Small intestine (tissue), 7 donors: ENCODE measurements around the gene MEOX1. TPM values are rescaled to one million over a fixed set of nuclear protein-coding genes. Genes with fewer than 3 reads are reported as not detected.
"Not testable (repeated sequence)": the region's sequence is repeated elsewhere in the genome, so short reads cannot be mapped to it uniquely, and the experiment has no call there.

Source experiments
- DNase-seq, 2 donors: peaks; one replicate each; pipeline versions ENCODE4 v3.0.0 to v3.0.0-alpha.2; 2013
- FAIRE-seq: peaks from 2 replicates; lab custom pipeline; 2012; peaks lifted over from hg19 to GRCh38; lab: Jason Lieb, UNC
- H3K27ac ChIP-seq, 3 donors: one replicate each; pipeline ENCODE4 v1.5.1; 2013; ENCODE audit warnings: low read length in 2 of 3, mild to moderate bottlenecking in 2 of 3, control low read depth in 1 of 3, inconsistent platforms in 1 of 3, low read depth in 1 of 3, moderate library complexity in 1 of 3
- H3K27me3 ChIP-seq, 3 donors: one replicate each; pipeline ENCODE4 v1.6.1; 2013; ENCODE audit warnings: low read length in 3 of 3, inconsistent platforms in 1 of 3; ENCODE audit not compliant: control insufficient read depth in 3 of 3, insufficient read depth in 3 of 3
- H3K36me3 ChIP-seq, 3 donors: one replicate each; pipeline ENCODE4 v1.6.1; 2013; ENCODE audit warnings: low read length in 3 of 3, inconsistent platforms in 1 of 3, low read depth in 1 of 3, mild to moderate bottlenecking in 1 of 3, moderate library complexity in 1 of 3; ENCODE audit not compliant: control insufficient read depth in 3 of 3, insufficient read depth in 2 of 3
- H3K4me1 ChIP-seq, 3 donors: one replicate each; pipeline ENCODE4 v1.6.1; 2013; ENCODE audit warnings: low read length in 2 of 3, inconsistent platforms in 1 of 3, low read depth in 1 of 3, mild to moderate bottlenecking in 1 of 3, moderate library complexity in 1 of 3; ENCODE audit not compliant: control insufficient read depth in 3 of 3, insufficient read depth in 2 of 3
- H3K4me3 ChIP-seq, 3 donors: one replicate each; pipeline ENCODE4 v1.5.1; 2013; ENCODE audit warnings: low read length in 3 of 3, control low read depth in 1 of 3, inconsistent platforms in 1 of 3, low read depth in 1 of 3, mild to moderate bottlenecking in 1 of 3, moderate library complexity in 1 of 3
- H3K9me3 ChIP-seq, 2 donors: one replicate each; pipeline ENCODE4 v1.6.1; 2013; ENCODE audit warnings: low read depth in 1 of 2, low read length in 1 of 2; ENCODE audit not compliant: control insufficient read depth in 2 of 2, insufficient read depth in 1 of 2
- WGBS, 3 donors: extraction: QIAGEN DNeasy Blood & Tissue Kit; methylation state at CpG; one replicate each; pipeline ENCODE4 v1.1.7; 2013; 5-methylcytosine and 5-hydroxymethylcytosine counted together
- polyA plus RNA-seq, 4 donors: library from polyadenylated mRNA; stranded (reverse) in 3 of 4; unstranded in 1 of 4; fragments of 200-250 nt in 3 of 4; fragments of 120-200 nt in 1 of 4; gene quantifications; one replicate each; pipeline versions ENCODE4 v1.2.1 to v1.2.3, GENCODE V29; 2013
- donor health status: healthy with polysubstance abuse.
- donor health status: control.
- donor health status: control.
- donor health status: Bipolar disorder and iron deficiency.
- donor health status: healthy.

Gene MEOX1
- polyA plus RNA-seq, 4 donors, result 2.6 to 7.1 TPM; not detected in 2

GRCh38 chr17:43690624-43691316, 29.0 kb upstream of the MEOX1 start:
- H3K9me3 ChIP-seq, result no peaks in the 10 kb centered on the region
- H3K36me3 ChIP-seq, result no peaks in the 10 kb centered on the region
- no peak for FAIRE-seq
- no peak overlapping the region for H3K4me3 ChIP-seq
- H3K27me3 ChIP-seq, result no peaks in the 10 kb centered on the region
- 70 to 73% (median 71%) methylated on average over 9 of the region's 9 CpGs for WGBS, 3 donors
- no peak overlapping the region for H3K27ac ChIP-seq
- no peak for DNase-seq
- peaks cover 0 to 12% (median 0%) of the 10 kb centered on the region in 3 donors for H3K4me1 ChIP-seq

- Histone ChIP-seq H3K9me3 (no peaks in the 10 kb centered on the region), H3K27ac (no peak overlapping the region), H3K36me3 (no peaks in the 10 kb centered on the region), H3K4me1 (peaks cover 0 to 20% (median 0%) of the 10 kb centered on the region in 3 donors), H3K27me3 (no peaks in the 10 kb centered on the region), H3K4me3 (no peak overlapping the region)
- FAIRE-seq (no peak), DNase-seq (no peak)
- WGBS, 3 donors, result 67 to 81% (median 67%) methylated on average over 6 of the region's 6 CpGs
Measured at GRCh38 chr17:43689814-43690213, 28.1 kb upstream of the MEOX1 start.

GRCh38 chr17:43689131-43689530, 27.4 kb upstream of the MEOX1 start:
- DNase-seq, result no peak
- Histone ChIP-seq H3K4me3 (no peak overlapping the region), H3K36me3 (no peaks in the 10 kb centered on the region), H3K27me3 (no peaks in the 10 kb centered on the region), H3K27ac (no peak overlapping the region), H3K9me3 (no peaks in the 10 kb centered on the region), H3K4me1 (peaks cover 0 to 25% (median 0%) of the 10 kb centered on the region in 3 donors)
- FAIRE-seq, result no peak
- WGBS, 3 donors, result 79 to 87% (median 80%) methylated on average over 3 of the region's 3 CpGs

GRCh38 chr17:43686957-43687356, 25.2 kb upstream of the MEOX1 start:
- not testable (repeated sequence) for H3K27me3 ChIP-seq, H3K4me3 ChIP-seq, H3K27ac ChIP-seq, H3K9me3 ChIP-seq, FAIRE-seq, DNase-seq, H3K36me3 ChIP-seq
- WGBS, 3 donors, result 86 to 93% (median 92%) methylated on average over 9 of the region's 9 CpGs
- H3K4me1 ChIP-seq, result peaks cover 0 to 34% (median 0%) of the 10 kb centered on the region in 3 donors

- Histone ChIP-seq H3K36me3 (no peaks in the 10 kb centered on the region), H3K4me3 (no peak overlapping the region), H3K9me3 (no peaks in the 10 kb centered on the region), H3K27me3 (no peaks in the 10 kb centered on the region), H3K27ac (no peak overlapping the region), H3K4me1 (peaks cover 0 to 28% (median 0%) of the 10 kb centered on the region in 3 donors)
- no peak for DNase-seq
- 85 to 87% (median 86%) methylated on average over 12 of the region's 12 CpGs for WGBS, 3 donors
- FAIRE-seq, result no peak
Measured at GRCh38 chr17:43683928-43684653, 22.4 kb upstream of the MEOX1 start.

- Histone ChIP-seq H3K27me3 (no peaks in the 10 kb centered on the region), H3K36me3 (no peaks in the 10 kb centered on the region), H3K27ac (no peak overlapping the region), H3K4me1 (peaks cover 0 to 47% (median 0%) of the 10 kb centered on the region in 3 donors), H3K9me3 (no peaks in the 10 kb centered on the region), H3K4me3 (no peak overlapping the region)
- no peak for FAIRE-seq
- DNase-seq, result no peak
- WGBS, 3 donors, result 62 to 76% (median 73%) methylated on average over 10 of the region's 10 CpGs
Measured at GRCh38 chr17:43680461-43680860, 18.7 kb upstream of the MEOX1 start.

DNA sequence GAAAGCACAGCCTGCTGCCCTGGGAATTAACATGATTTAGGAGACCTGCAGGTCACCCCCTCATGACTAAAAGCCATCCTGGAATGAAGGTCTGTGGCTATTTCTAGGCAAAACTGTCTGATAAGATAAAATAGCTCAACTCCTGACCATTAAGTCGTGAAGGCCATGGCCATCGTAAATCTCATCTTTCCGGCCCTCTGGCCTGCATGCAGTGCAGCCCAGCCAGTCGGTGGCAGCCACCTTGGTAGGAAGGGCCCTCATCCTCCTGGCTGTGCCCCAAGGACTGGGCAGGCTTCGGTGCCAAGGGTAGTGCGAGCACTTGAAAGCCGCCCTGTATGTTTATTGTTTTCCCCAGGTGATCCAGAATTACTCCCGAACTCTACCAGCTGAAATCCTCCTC, 18.2 kb upstream of the MEOX1 start:
- 71 to 80% (median 78%) methylated on average over 8 of the region's 8 CpGs for whole genome bisulfite sequencing, 3 donors
- no peak for FAIRE-seq

GRCh38 chr17:43679401-43679800, 17.7 kb upstream of the MEOX1 start:
- 55 to 84% (median 66%) methylated on average over 4 of the region's 4 CpGs for WGBS, 3 donors
- no peaks in the 10 kb centered on the region for H3K27me3 ChIP-seq

More for the DNA sequence above, 18.2 kb upstream of the MEOX1 start:
- peaks cover 0 to 44% (median 0%) of the 10 kb centered on the region in 3 donors for H3K4me1 ChIP-seq
- no peaks in the 10 kb centered on the region for H3K27me3 ChIP-seq
- no peak overlapping the region for H3K27ac ChIP-seq
- H3K36me3 ChIP-seq, result no peaks in the 10 kb centered on the region
- no peak for DNase-seq
- no peaks in the 10 kb centered on the region for H3K9me3 ChIP-seq
- no peak overlapping the region for H3K4me3 ChIP-seq

More at GRCh38 chr17:43679401-43679800, 17.7 kb upstream of the MEOX1 start:
- DNase-seq, result no peak
- Histone ChIP-seq H3K36me3 (no peaks in the 10 kb centered on the region), H3K4me3 (no peak overlapping the region), H3K27ac (no peak overlapping the region), H3K9me3 (no peaks in the 10 kb centered on the region), H3K4me1 (peaks cover 0 to 38% (median 0%) of the 10 kb centered on the region in 3 donors)
- no peak for FAIRE-seq
